ENCODE data around the gene MFAP4.

Gene MFAP4

GRCh38 chr17:19410091-19410490 lies 23.1 kb upstream of the MFAP4 start:
- no peak for DNase-seq (ENCODE audit: low spot score)

- DNase-seq (ENCODE audit: low spot score), result no peak
Observed at GRCh38 chr17:19409509-19409908, 22.5 kb upstream of the MFAP4 start.

- no peak for DNase-seq (ENCODE audit: low spot score)
Observed at GRCh38 chr17:19409066-19409465, 22.1 kb upstream of the MFAP4 start.

GRCh38 chr17:19408346-19408710 lies 21.3 kb upstream of the MFAP4 start:
- DNase-seq (ENCODE audit: low spot score), result no peak

GRCh38 chr17:19407601-19408345 lies 20.8 kb upstream of the MFAP4 start:
- DNase-seq (ENCODE audit: low spot score), result no peak

- DNase-seq (ENCODE audit: low spot score), result no peak
Observed at GRCh38 chr17:19405114-19405513, 18.1 kb upstream of the MFAP4 start.

- no peak for DNase-seq (ENCODE audit: low spot score)
Observed at GRCh38 chr17:19404264-19404663, 17.3 kb upstream of the MFAP4 start.

GRCh38 chr17:19403021-19403420 lies 16.0 kb upstream of the MFAP4 start:
- DNase-seq (ENCODE audit: low spot score), result no peak

- no peak for DNase-seq (ENCODE audit: low spot score)
Observed at GRCh38 chr17:19402171-19402570, 15.2 kb upstream of the MFAP4 start.

- no peak for DNase-seq (ENCODE audit: low spot score)
Observed at GRCh38 chr17:19401321-19402010, 14.5 kb upstream of the MFAP4 start.

- no peak for DNase-seq (ENCODE audit: low spot score)
Observed at GRCh38 chr17:19399750-19400450, 12.9 kb upstream of the MFAP4 start.

- no peak for DNase-seq (ENCODE audit: low spot score)
Observed at GRCh38 chr17:19398301-19399181, 11.6 kb upstream of the MFAP4 start.

GRCh38 chr17:19397556-19398041 lies 10.6 kb upstream of the MFAP4 start:
- no peak for DNase-seq (ENCODE audit: low spot score)

- DNase-seq (ENCODE audit: low spot score), result no peak
Observed at GRCh38 chr17:19392303-19392702, 5.3 kb upstream of the MFAP4 start.

GRCh38 chr17:19391432-19391831 lies 4.4 kb upstream of the MFAP4 start:
- no peak for DNase-seq (ENCODE audit: low spot score)

GRCh38 chr17:19390951-19391350 lies 4.0 kb upstream of the MFAP4 start:
- DNase-seq (ENCODE audit: low spot score), result no peak

- no peak for DNase-seq (ENCODE audit: low spot score)
Observed at GRCh38 chr17:19388791-19389785, 2.1 kb upstream of the MFAP4 start.

GRCh38 chr17:19387921-19388521 lies 1.0 kb upstream of the MFAP4 start:
- no peak for DNase-seq (ENCODE audit: low spot score)

- no peak for DNase-seq (ENCODE audit: low spot score)
Observed at GRCh38 chr17:19386051-19386929, 700 bp downstream of the MFAP4 start.
